WTC11 (cell line): ENCODE results near the gene CD82. TPM values are rescaled to one million over a fixed set of nuclear protein-coding genes. Genes with fewer than 3 reads are reported as not detected.

Experiments
- ATAC-seq: fragments of 200-7000 bp; cut with Tn5 transposase; 2 replicates; pipeline ENCODE4 v1.10.0; 2021; ENCODE audit warnings: mild to moderate bottlenecking, moderate library complexity
- CTCF ChIA-PET: fragments of 300-600 bp; sonication (Branson Sonifier 250); formaldehyde crosslinking; loops from one replicate; lab custom pipeline; 2021; ENCODE audit warnings: antibody characterized with exemption; lab: Charles Lee
- POLR2A ChIA-PET: fragments of 350-600 bp; sonication (Branson Sonifier 250); formaldehyde crosslinking; loops from one replicate; lab custom pipeline; 2021; ENCODE audit warnings: antibody characterized with exemption; lab: Charles Lee
- DNase-seq: peaks from one replicate; pipeline ENCODE4 v3.0.0; 2021; ENCODE audit warnings: low spot score
- H3K27ac Mint-ChIP-seq: 2 replicates; pipeline ENCODE4 v1.8.0; 2021; ENCODE audit warnings: mixed read lengths
- H3K27me3 Mint-ChIP-seq: 2 replicates; pipeline ENCODE4 v1.8.0; 2021; ENCODE audit warnings: low read depth, mild to moderate bottlenecking, moderate library complexity, mixed read lengths
- H3K36me3 Mint-ChIP-seq: 2 replicates; pipeline ENCODE4 v1.8.0; 2021; ENCODE audit warnings: mixed read lengths
- H3K4me1 Mint-ChIP-seq: 2 replicates; pipeline ENCODE4 v1.8.0; 2022; ENCODE audit warnings: mixed read lengths
- H3K4me3 Mint-ChIP-seq: 2 replicates; pipeline ENCODE4 v1.8.0; 2021; ENCODE audit warnings: mild to moderate bottlenecking, moderate library complexity, mixed read lengths
- H3K9me3 Mint-ChIP-seq: 2 replicates; pipeline ENCODE4 v1.8.0; 2021; ENCODE audit warnings: mixed read lengths
- EMX1 ChIP-seq: fragments of 250-450 bp; sonication (Bioruptor Pico); IDR thresholded peaks from 2 replicates; pipeline ENCODE4 v1.8.0; 2021; ENCODE audit warnings: mild to moderate bottlenecking
- KAT7 ChIP-seq: sonication (generic); formaldehyde crosslinking; IDR thresholded peaks from 2 replicates; pipeline ENCODE4 v1.8.1; 2023; ENCODE audit warnings: missing genetic modification reagents, mild to moderate bottlenecking, borderline replicate concordance
- NFYB ChIP-seq: sonication (generic); formaldehyde crosslinking; conservative IDR thresholded peaks from 2 replicates; pipeline ENCODE4 v1.8.0; 2022; ENCODE audit warnings: low read depth, missing genetic modification reagents
- NR3C1 ChIP-seq: sonication (generic); formaldehyde crosslinking; conservative IDR thresholded peaks from 2 replicates; pipeline ENCODE4 v1.8.1; 2023; ENCODE audit warnings: low read depth, mild to moderate bottlenecking, missing genetic modification reagents
- OVOL2 ChIP-seq: fragments of 250-450 bp; sonication (Bioruptor Pico); IDR thresholded peaks from 2 replicates; pipeline ENCODE4 v1.9.0; 2021; ENCODE audit warnings: mild to moderate bottlenecking, borderline replicate concordance
- RELA ChIP-seq: sonication (generic); formaldehyde crosslinking; IDR thresholded peaks from 2 replicates; pipeline ENCODE4 v1.8.1; 2022; ENCODE audit warnings: missing genetic modification reagents, mild to moderate bottlenecking, borderline replicate concordance
- ZNF232 ChIP-seq: sonication (generic); formaldehyde crosslinking; IDR thresholded peaks from 2 replicates; pipeline ENCODE4 v1.8.0; 2022; ENCODE audit warnings: mild to moderate bottlenecking, missing genetic modification reagents
- ZNF263 ChIP-seq: sonication (generic); formaldehyde crosslinking; IDR thresholded peaks from 2 replicates; pipeline ENCODE4 v1.8.1; 2022; ENCODE audit warnings: low read depth, mild to moderate bottlenecking, moderate library complexity, missing genetic modification reagents
- ZNF317 ChIP-seq: sonication (generic); formaldehyde crosslinking; IDR thresholded peaks from 2 replicates; pipeline ENCODE4 v1.8.1; 2023; ENCODE audit warnings: low read depth, mild to moderate bottlenecking, moderate library complexity, missing genetic modification reagents, borderline replicate concordance
- ZNF416 ChIP-seq: fragments of 250-450 bp; sonication (Bioruptor Pico); IDR thresholded peaks from 2 replicates; pipeline ENCODE4 v1.9.0; 2021; ENCODE audit warnings: mild to moderate bottlenecking, inconsistent platforms
- ZNF671 ChIP-seq: fragments of 250-450 bp; sonication (Bioruptor Pico); IDR thresholded peaks from 2 replicates; pipeline ENCODE4 v1.8.0; 2021; ENCODE audit warnings: mild to moderate bottlenecking
- total RNA-seq: library from RNA; stranded (reverse); gene quantifications from 3 replicates; pipeline ENCODE4 v1.2.3, GENCODE V29; 2021
- TF ChIP-seq, protein P1 (sequence below): sonication (generic); formaldehyde crosslinking; IDR thresholded peaks from 2 replicates; pipeline ENCODE4 v1.8.1; 2022; ENCODE audit warnings: low read depth, mild to moderate bottlenecking, moderate library complexity, missing genetic modification reagents, borderline replicate concordance
- TF ChIP-seq, protein P2 (sequence below): sonication (generic); formaldehyde crosslinking; IDR thresholded peaks from 2 replicates; pipeline ENCODE4 v1.8.0; 2022; ENCODE audit warnings: mild to moderate bottlenecking, missing genetic modification reagents
- TF ChIP-seq, protein P3 (sequence below): sonication (generic); formaldehyde crosslinking; IDR thresholded peaks from 2 replicates; pipeline ENCODE4 v1.8.1; 2023; ENCODE audit warnings: mild to moderate bottlenecking, moderate library complexity, missing genetic modification reagents
- TF ChIP-seq, protein P4 (sequence below): sonication (generic); formaldehyde crosslinking; IDR thresholded peaks from 2 replicates; pipeline ENCODE4 v1.8.1; 2023; ENCODE audit warnings: mild to moderate bottlenecking, missing genetic modification reagents
- TF ChIP-seq, protein P5 (sequence below): sonication (generic); formaldehyde crosslinking; conservative IDR thresholded peaks from 2 replicates; pipeline ENCODE4 v1.8.1; 2022; ENCODE audit warnings: mild to moderate bottlenecking, missing genetic modification reagents
- TF ChIP-seq, protein P6 (sequence below): fragments of 250-450 bp; sonication (Bioruptor Pico); IDR thresholded peaks from 2 replicates; pipeline ENCODE4 v1.9.0; 2021; ENCODE audit warnings: mild to moderate bottlenecking
- TF ChIP-seq, protein P7 (sequence below): sonication (generic); formaldehyde crosslinking; IDR thresholded peaks from 2 replicates; pipeline ENCODE4 v1.8.0; 2023; ENCODE audit warnings: missing genetic modification reagents, mild to moderate bottlenecking, borderline replicate concordance

The CD82 gene
- total RNA-seq, 1 experiment from 2014 or later = 15.5 TPM

DNA sequence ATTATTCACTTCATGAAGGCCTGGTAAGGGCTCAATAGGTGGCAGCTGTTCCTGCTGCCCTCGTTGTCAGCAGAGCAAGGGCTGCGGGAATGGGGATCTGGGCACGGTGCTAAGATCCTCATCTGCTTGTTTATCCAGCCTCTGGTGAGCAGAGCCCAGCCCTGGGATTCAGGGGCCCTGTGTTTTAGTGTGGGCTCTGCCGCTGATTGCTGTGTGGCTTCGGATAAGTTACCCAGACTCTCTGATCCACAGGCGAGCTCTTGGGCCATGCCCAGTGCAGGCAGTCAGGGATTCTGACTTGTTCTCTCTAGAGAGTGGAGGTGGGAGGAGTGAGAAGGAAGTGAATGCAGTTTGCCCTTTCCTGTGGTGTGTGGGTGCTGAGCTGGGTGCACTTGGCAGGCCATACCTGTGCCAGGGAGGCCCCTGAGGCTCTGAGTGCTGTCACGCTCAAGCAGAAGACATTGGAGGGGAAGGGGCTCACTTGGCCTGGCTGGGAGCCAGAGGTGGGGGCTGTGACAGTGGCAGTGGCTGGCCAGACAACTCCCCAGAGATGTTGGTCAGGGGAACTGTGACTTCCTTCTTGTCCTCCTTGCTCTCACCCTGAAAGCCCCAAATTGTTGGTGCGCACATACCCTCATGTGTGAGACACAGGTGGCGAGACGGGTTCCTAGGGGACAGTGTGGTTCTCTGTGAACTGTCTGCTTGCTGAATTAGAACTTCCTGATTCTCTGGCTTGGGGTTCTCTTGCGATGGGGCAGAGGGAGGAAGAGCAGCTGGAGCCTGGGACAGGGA, 43.7 kb downstream of the CD82 start:
- ChIA-PET CTCF (interaction anchor here (1.1 kb wide), 1 partner anchor 52 kb away, joined by 4 read pairs; no protein-coding TSS in a partner anchor), POLR2A (no interaction called here)
- H3K4me3 Mint-ChIP-seq = no peak overlapping the region
- no peak for DNase-seq
- H3K36me3 Mint-ChIP-seq = no peaks in the 10 kb centered on the region
- peaks cover 5% of the 10 kb centered on the region for H3K4me1 Mint-ChIP-seq
- no peaks in the 10 kb centered on the region for H3K27me3 Mint-ChIP-seq
- H3K9me3 Mint-ChIP-seq = no peaks in the 10 kb centered on the region
- H3K27ac Mint-ChIP-seq = no peak overlapping the region
- ATAC-seq = no peak
- TF ChIP-seq ZNF263 (no peak), NR3C1 (CRISPR knock-in tag) (no peak), EMX1 (CRISPR knock-in tag) (no peak)

DNA sequence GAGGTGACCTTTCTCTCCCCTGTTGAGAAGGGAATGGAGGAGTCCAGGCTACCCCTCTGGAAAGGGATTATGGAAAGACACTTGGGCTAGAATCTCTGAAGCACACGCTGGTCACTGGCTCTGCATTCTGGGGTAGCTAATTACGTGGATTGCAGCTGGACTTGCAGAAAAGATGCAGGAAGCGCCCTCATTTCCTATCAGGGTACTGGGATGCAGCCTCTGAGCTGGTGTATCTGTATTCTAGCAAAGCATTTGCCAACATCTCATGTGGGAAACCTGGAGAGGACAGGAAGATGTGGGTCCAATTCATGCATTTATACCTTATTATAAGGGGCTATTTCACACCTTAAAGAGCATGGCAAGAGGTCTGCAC, 44.3 kb downstream of the CD82 start:
- POLR2A ChIA-PET = no interaction called here
- H3K4me3 Mint-ChIP-seq = no peak overlapping the region
- TF ChIP-seq, protein P1, sequence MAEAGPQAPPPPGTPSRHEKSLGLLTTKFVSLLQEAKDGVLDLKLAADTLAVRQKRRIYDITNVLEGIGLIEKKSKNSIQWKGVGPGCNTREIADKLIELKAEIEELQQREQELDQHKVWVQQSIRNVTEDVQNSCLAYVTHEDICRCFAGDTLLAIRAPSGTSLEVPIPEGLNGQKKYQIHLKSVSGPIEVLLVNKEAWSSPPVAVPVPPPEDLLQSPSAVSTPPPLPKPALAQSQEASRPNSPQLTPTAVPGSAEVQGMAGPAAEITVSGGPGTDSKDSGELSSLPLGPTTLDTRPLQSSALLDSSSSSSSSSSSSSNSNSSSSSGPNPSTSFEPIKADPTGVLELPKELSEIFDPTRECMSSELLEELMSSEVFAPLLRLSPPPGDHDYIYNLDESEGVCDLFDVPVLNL (CRISPR knock-in tag) = no peak
- TF ChIP-seq NR3C1 (CRISPR knock-in tag) (no peak), ZNF263 (no peak), RELA (CRISPR knock-in tag) (no peak), OVOL2 (CRISPR knock-in tag) (no peak), ZNF232 (CRISPR knock-in tag) (no peak), ZNF317 (no peak), KAT7 (no peak), ZNF416 (CRISPR knock-in tag) (no peak), ZNF671 (CRISPR knock-in tag) (no peak), NFYB (CRISPR knock-in tag) (no peak)
- TF ChIP-seq, protein P2, sequence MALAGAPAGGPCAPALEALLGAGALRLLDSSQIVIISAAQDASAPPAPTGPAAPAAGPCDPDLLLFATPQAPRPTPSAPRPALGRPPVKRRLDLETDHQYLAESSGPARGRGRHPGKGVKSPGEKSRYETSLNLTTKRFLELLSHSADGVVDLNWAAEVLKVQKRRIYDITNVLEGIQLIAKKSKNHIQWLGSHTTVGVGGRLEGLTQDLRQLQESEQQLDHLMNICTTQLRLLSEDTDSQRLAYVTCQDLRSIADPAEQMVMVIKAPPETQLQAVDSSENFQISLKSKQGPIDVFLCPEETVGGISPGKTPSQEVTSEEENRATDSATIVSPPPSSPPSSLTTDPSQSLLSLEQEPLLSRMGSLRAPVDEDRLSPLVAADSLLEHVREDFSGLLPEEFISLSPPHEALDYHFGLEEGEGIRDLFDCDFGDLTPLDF = no peak
- TF ChIP-seq, protein P3, sequence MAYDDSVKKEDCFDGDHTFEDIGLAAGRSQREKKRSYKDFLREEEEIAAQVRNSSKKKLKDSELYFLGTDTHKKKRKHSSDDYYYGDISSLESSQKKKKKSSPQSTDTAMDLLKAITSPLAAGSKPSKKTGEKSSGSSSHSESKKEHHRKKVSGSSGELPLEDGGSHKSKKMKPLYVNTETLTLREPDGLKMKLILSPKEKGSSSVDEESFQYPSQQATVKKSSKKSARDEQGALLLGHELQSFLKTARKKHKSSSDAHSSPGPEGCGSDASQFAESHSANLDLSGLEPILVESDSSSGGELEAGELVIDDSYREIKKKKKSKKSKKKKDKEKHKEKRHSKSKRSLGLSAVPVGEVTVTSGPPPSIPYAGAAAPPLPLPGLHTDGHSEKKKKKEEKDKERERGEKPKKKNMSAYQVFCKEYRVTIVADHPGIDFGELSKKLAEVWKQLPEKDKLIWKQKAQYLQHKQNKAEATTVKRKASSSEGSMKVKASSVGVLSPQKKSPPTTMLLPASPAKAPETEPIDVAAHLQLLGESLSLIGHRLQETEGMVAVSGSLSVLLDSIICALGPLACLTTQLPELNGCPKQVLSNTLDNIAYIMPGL (CRISPR knock-in tag) = no peak
- TF ChIP-seq, protein P4, sequence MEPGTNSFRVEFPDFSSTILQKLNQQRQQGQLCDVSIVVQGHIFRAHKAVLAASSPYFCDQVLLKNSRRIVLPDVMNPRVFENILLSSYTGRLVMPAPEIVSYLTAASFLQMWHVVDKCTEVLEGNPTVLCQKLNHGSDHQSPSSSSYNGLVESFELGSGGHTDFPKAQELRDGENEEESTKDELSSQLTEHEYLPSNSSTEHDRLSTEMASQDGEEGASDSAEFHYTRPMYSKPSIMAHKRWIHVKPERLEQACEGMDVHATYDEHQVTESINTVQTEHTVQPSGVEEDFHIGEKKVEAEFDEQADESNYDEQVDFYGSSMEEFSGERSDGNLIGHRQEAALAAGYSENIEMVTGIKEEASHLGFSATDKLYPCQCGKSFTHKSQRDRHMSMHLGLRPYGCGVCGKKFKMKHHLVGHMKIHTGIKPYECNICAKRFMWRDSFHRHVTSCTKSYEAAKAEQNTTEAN (CRISPR knock-in tag) = no peak
- TF ChIP-seq, protein P5, sequence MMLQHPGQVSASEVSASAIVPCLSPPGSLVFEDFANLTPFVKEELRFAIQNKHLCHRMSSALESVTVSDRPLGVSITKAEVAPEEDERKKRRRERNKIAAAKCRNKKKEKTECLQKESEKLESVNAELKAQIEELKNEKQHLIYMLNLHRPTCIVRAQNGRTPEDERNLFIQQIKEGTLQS (CRISPR knock-in tag) = no peak
- TF ChIP-seq, protein P6, sequence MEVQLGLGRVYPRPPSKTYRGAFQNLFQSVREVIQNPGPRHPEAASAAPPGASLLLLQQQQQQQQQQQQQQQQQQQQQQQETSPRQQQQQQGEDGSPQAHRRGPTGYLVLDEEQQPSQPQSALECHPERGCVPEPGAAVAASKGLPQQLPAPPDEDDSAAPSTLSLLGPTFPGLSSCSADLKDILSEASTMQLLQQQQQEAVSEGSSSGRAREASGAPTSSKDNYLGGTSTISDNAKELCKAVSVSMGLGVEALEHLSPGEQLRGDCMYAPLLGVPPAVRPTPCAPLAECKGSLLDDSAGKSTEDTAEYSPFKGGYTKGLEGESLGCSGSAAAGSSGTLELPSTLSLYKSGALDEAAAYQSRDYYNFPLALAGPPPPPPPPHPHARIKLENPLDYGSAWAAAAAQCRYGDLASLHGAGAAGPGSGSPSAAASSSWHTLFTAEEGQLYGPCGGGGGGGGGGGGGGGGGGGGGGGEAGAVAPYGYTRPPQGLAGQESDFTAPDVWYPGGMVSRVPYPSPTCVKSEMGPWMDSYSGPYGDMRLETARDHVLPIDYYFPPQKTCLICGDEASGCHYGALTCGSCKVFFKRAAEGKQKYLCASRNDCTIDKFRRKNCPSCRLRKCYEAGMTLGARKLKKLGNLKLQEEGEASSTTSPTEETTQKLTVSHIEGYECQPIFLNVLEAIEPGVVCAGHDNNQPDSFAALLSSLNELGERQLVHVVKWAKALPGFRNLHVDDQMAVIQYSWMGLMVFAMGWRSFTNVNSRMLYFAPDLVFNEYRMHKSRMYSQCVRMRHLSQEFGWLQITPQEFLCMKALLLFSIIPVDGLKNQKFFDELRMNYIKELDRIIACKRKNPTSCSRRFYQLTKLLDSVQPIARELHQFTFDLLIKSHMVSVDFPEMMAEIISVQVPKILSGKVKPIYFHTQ (CRISPR knock-in tag) = no peak
- TF ChIP-seq, protein P7, sequence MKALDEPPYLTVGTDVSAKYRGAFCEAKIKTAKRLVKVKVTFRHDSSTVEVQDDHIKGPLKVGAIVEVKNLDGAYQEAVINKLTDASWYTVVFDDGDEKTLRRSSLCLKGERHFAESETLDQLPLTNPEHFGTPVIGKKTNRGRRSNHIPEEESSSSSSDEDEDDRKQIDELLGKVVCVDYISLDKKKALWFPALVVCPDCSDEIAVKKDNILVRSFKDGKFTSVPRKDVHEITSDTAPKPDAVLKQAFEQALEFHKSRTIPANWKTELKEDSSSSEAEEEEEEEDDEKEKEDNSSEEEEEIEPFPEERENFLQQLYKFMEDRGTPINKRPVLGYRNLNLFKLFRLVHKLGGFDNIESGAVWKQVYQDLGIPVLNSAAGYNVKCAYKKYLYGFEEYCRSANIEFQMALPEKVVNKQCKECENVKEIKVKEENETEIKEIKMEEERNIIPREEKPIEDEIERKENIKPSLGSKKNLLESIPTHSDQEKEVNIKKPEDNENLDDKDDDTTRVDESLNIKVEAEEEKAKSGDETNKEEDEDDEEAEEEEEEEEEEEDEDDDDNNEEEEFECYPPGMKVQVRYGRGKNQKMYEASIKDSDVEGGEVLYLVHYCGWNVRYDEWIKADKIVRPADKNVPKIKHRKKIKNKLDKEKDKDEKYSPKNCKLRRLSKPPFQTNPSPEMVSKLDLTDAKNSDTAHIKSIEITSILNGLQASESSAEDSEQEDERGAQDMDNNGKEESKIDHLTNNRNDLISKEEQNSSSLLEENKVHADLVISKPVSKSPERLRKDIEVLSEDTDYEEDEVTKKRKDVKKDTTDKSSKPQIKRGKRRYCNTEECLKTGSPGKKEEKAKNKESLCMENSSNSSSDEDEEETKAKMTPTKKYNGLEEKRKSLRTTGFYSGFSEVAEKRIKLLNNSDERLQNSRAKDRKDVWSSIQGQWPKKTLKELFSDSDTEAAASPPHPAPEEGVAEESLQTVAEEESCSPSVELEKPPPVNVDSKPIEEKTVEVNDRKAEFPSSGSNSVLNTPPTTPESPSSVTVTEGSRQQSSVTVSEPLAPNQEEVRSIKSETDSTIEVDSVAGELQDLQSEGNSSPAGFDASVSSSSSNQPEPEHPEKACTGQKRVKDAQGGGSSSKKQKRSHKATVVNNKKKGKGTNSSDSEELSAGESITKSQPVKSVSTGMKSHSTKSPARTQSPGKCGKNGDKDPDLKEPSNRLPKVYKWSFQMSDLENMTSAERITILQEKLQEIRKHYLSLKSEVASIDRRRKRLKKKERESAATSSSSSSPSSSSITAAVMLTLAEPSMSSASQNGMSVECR (CRISPR knock-in tag) = no peak

More for the DNA sequence above, 44.3 kb downstream of the CD82 start:
- H3K27me3 Mint-ChIP-seq = no peaks in the 10 kb centered on the region
- ATAC-seq (no peak), DNase-seq (no peak)
- H3K4me1 Mint-ChIP-seq = peaks cover 10% of the 10 kb centered on the region
- CTCF ChIA-PET = interaction anchor here (1.1 kb wide), 2 partner anchors 44 to 53 kb away, joined by 3 to 4 read pairs; no protein-coding TSS in a partner anchor
- H3K36me3 Mint-ChIP-seq = no peaks in the 10 kb centered on the region
- H3K9me3 Mint-ChIP-seq = no peaks in the 10 kb centered on the region
- no peak overlapping the region for H3K27ac Mint-ChIP-seq
